Mesodermal cell (in vitro differentiated cells): Measurements from ENCODE around the gene PDE4B.

Experiments
- H3K27ac ChIP-seq: 2 replicates; pipeline ENCODE4 v1.7.0; 2013; ENCODE audit warnings: mild to moderate bottlenecking, low read depth, low read length, moderate library complexity; ENCODE audit not compliant: severe bottlenecking
- H3K36me3 ChIP-seq: 2 replicates; pipeline ENCODE4 v1.7.1; 2013; ENCODE audit warnings: mild to moderate bottlenecking, low read length, moderate library complexity; ENCODE audit not compliant: control insufficient read depth, insufficient read depth
- H3K4me1 ChIP-seq: one replicate; pipeline ENCODE4 v1.7.1; 2013; ENCODE audit warnings: mild to moderate bottlenecking, low read length; ENCODE audit not compliant: insufficient read depth, control insufficient read depth, poor library complexity, severe bottlenecking
- H3K4me3 ChIP-seq: 2 replicates; pipeline ENCODE4 v1.7.0; 2013; ENCODE audit warnings: low read length, control low read depth, mild to moderate bottlenecking; ENCODE audit not compliant: insufficient read depth, poor library complexity, severe bottlenecking; ENCODE audit errors: extremely low read depth
- H3K9me3 ChIP-seq: 2 replicates; pipeline ENCODE4 v1.7.1; 2013; ENCODE audit warnings: mild to moderate bottlenecking, low read length, moderate library complexity; ENCODE audit not compliant: control insufficient read depth
- WGBS, 2 experiments: methylation state at CpG; one replicate each; pipeline ENCODE4 v1.1.5; 2013; ENCODE audit warnings: missing lambda C conversion rate in 2 of 2; ENCODE audit not compliant: insufficient coverage in 2 of 2; 5-methylcytosine and 5-hydroxymethylcytosine counted together

Gene PDE4B

GRCh38 chr1:65881067-65881594 lies 88.4 kb downstream of the PDE4B start:
- no peaks in the 10 kb centered on the region for H3K4me1 ChIP-seq
- no peak overlapping the region for H3K27ac ChIP-seq
- no peaks in the 10 kb centered on the region for H3K36me3 ChIP-seq
- H3K9me3 ChIP-seq = peaks cover 4% of the 10 kb centered on the region
- H3K4me3 ChIP-seq = no peak overlapping the region
- 100% methylated on average over 1 of the region's 2 CpGs; no CpG with 5 or more reads in 1 of the 2 experiments for WGBS, 2 experiments

GRCh38 chr1:65882076-65882475 lies 89.4 kb downstream of the PDE4B start:
- Histone ChIP-seq H3K9me3 (peaks cover 1% of the 10 kb centered on the region), H3K36me3 (no peaks in the 10 kb centered on the region), H3K27ac (no peak overlapping the region), H3K4me3 (no peak overlapping the region), H3K4me1 (no peaks in the 10 kb centered on the region)
- 86% methylated on average over 1 of the region's 1 CpG; no CpG with 5 or more reads in 1 of the 2 experiments for WGBS, 2 experiments

GRCh38 chr1:65889441-65889840 lies 96.7 kb downstream of the PDE4B start:
- no peaks in the 10 kb centered on the region for H3K36me3 ChIP-seq

GRCh38 chr1:65890201-65890843 lies 97.6 kb downstream of the PDE4B start:
- Histone ChIP-seq H3K27ac (no peak overlapping the region), H3K4me1 (no peaks in the 10 kb centered on the region), H3K9me3 (peaks cover 7% of the 10 kb centered on the region), H3K36me3 (no peaks in the 10 kb centered on the region), H3K4me3 (no peak overlapping the region)
- WGBS, 2 experiments = 80 to 100% methylated on average over 1 of the region's 3 CpGs

More at GRCh38 chr1:65889441-65889840, 96.7 kb downstream of the PDE4B start:
- Histone ChIP-seq H3K27ac (no peak overlapping the region), H3K4me3 (no peak overlapping the region), H3K9me3 (peaks cover 7% of the 10 kb centered on the region), H3K4me1 (no peaks in the 10 kb centered on the region)

- Histone ChIP-seq H3K4me1 (no peaks in the 10 kb centered on the region), H3K9me3 (no peaks in the 10 kb centered on the region), H3K36me3 (no peaks in the 10 kb centered on the region), H3K27ac (no peak overlapping the region), H3K4me3 (no peak overlapping the region)
- WGBS, 2 experiments = 85 to 92% methylated on average over 3 of the region's 8 CpGs
Observed at GRCh38 chr1:65894738-65895605, 102.3 kb downstream of the PDE4B start.

DNA sequence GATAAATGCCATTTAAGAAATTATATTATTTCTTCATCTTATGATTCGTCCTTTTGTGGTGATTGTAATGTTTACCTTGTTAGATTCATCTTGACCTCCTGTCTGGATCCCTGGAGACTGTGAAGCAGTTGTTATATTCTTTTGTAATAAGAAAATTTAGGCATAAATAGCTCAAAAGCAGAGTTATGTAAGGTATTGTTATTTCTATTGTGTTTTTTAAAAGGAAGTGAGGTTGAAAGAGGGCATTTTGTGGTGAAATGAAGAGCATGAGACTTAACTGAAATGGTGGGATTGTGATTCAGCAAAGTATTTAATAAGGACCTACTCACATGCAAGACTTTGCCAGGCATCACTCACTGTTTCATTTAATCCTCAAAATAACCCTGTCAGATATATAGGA lies 104.0 kb downstream of the PDE4B start:
- Histone ChIP-seq H3K4me1 (no peaks in the 10 kb centered on the region), H3K36me3 (no peaks in the 10 kb centered on the region), H3K9me3 (no peaks in the 10 kb centered on the region), H3K4me3 (no peak overlapping the region), H3K27ac (no peak overlapping the region)
- no CpG with 5 or more reads among the region's 1 CpG for WGBS, 2 experiments

DNA sequence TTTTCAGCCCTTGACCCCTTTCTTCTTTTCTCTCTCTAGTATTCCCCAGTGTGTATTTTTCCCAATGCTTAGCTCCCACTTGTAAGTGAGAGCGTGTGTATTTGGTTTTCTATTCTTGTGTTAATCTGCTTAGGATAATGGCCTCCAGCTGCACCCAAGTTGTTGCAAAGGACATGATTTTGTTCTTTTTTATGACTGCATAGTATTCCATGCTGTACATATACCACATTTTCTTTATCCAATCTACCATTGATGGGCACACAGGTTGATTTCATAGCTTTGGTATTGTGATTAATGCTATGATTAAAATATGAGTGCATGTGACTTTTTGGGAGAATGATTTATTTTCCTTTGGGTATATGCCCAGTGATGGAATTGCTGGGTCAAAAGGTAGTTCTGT lies 104.8 kb downstream of the PDE4B start:
- Histone ChIP-seq H3K4me1 (no peaks in the 10 kb centered on the region), H3K4me3 (no peak overlapping the region), H3K27ac (no peak overlapping the region), H3K36me3 (no peaks in the 10 kb centered on the region), H3K9me3 (no peaks in the 10 kb centered on the region)
- WGBS, 2 experiments = no CpG with 5 or more reads among the region's 1 CpG

DNA sequence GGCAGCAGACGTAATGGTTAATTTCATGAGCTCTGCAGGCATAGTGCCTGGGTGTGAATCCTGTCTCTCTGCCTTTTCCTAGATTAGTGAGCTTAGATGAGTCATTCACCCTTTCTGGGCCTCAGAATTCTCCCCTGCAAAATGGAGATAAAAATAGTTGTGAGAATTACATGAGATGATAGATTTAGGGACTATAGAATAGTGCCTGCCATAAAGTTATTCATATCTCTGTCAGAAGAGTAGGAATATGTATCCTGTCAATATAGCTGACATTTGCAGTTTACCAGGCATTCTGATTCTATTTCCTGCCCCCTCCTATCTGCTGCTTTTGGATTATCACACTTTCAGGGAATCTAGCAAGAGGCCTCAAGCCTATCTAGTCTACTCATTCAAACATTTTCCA lies 112.0 kb downstream of the PDE4B start:
- H3K4me3 ChIP-seq = no peak overlapping the region
- WGBS, 2 experiments = 60 to 64% methylated on average over 1 of the region's 1 CpG
- no peaks in the 10 kb centered on the region for H3K36me3 ChIP-seq
- no peaks in the 10 kb centered on the region for H3K9me3 ChIP-seq
- peaks cover 9% of the 10 kb centered on the region for H3K4me1 ChIP-seq
- H3K27ac ChIP-seq = no peak overlapping the region

GRCh38 chr1:65910432-65910831 lies 117.7 kb downstream of the PDE4B start:
- no peak overlapping the region for H3K27ac ChIP-seq
- no peaks in the 10 kb centered on the region for H3K4me1 ChIP-seq
- H3K9me3 ChIP-seq = no peaks in the 10 kb centered on the region
- H3K36me3 ChIP-seq = no peaks in the 10 kb centered on the region
- 73 to 80% methylated on average over 1 to 2 of the region's 2 CpGs for WGBS, 2 experiments
- H3K4me3 ChIP-seq = no peak overlapping the region

GRCh38 chr1:65911679-65912078 lies 119.0 kb downstream of the PDE4B start:
- no peaks in the 10 kb centered on the region for H3K9me3 ChIP-seq
- no peak overlapping the region for H3K4me3 ChIP-seq
- H3K27ac ChIP-seq = no peak overlapping the region
- H3K4me1 ChIP-seq = no peaks in the 10 kb centered on the region
- 75 to 80% methylated on average over 1 to 2 of the region's 2 CpGs for WGBS, 2 experiments
- no peaks in the 10 kb centered on the region for H3K36me3 ChIP-seq

GRCh38 chr1:65918564-65918963 lies 125.9 kb downstream of the PDE4B start:
- H3K4me3 ChIP-seq = no peak overlapping the region
- H3K9me3 ChIP-seq = no peaks in the 10 kb centered on the region
- H3K4me1 ChIP-seq = no peaks in the 10 kb centered on the region
- H3K36me3 ChIP-seq = no peaks in the 10 kb centered on the region
- WGBS, 2 experiments = 67% methylated on average over 1 of the region's 4 CpGs; no CpG with 5 or more reads in 1 of the 2 experiments
- no peak overlapping the region for H3K27ac ChIP-seq
